SU-DHL-6 (cell line): Measurements from ENCODE around the gene PRKAR2B.

ENCODE experiments used
- H2AFZ ChIP-seq: fragments of 200-600 bp; sonication (generic); 2 replicates; pipeline ENCODE4 v1.6.1; 2014; ENCODE audit warnings: low read depth, mild to moderate bottlenecking, moderate library complexity, mixed read lengths, antibody characterized with exemption, low read length; ENCODE audit not compliant: severe bottlenecking
- H3F3A ChIP-seq: fragments of 200-600 bp; shearing (Covaris generic); 2 replicates; pipeline ENCODE4 v1.6.0; 2016; ENCODE audit warnings: antibody characterized with exemption, mild to moderate bottlenecking; ENCODE audit not compliant: insufficient read depth
- H3K27ac ChIP-seq: fragments of 200-600 bp; sonication (generic); 2 replicates; pipeline ENCODE4 v1.5.1; 2016; ENCODE audit warnings: low read depth, mild to moderate bottlenecking, low read length, moderate library complexity, mixed read lengths
- H3K27me3 ChIP-seq: fragments of 200-600 bp; sonication (generic), shearing (Covaris generic); 2 replicates; pipeline ENCODE4 v1.6.0; 2014; ENCODE audit warnings: mild to moderate bottlenecking, low read length
- H3K36me3 ChIP-seq: fragments of 200-600 bp; sonication (generic); 2 replicates; pipeline ENCODE4 v1.6.1; 2014; ENCODE audit warnings: mild to moderate bottlenecking, low read length, mixed read lengths
- H3K4me2 ChIP-seq: fragments of 300-600, 200-600 bp; shearing (Covaris generic), sonication (generic); 2 replicates; pipeline ENCODE4 v1.6.0; 2014; ENCODE audit warnings: low read length, low read depth, mild to moderate bottlenecking; ENCODE audit not compliant: poor library complexity, severe bottlenecking
- H3K4me3 ChIP-seq: fragments of 200-600 bp; sonication (generic); 2 replicates; pipeline ENCODE4 v1.5.1; 2014; ENCODE audit warnings: antibody characterized with exemption, low read length, mild to moderate bottlenecking, mixed read lengths; ENCODE audit not compliant: insufficient read depth, poor library complexity, severe bottlenecking
- H3K79me2 ChIP-seq: fragments of 200-600 bp; sonication (generic); 2 replicates; pipeline ENCODE4 v1.6.1; 2014; ENCODE audit warnings: mild to moderate bottlenecking, low read length, moderate library complexity; ENCODE audit not compliant: insufficient read depth
- H3K9ac ChIP-seq: fragments of 200-600 bp; sonication (generic); 2 replicates; pipeline ENCODE4 v1.7.0; 2014; ENCODE audit warnings: mild to moderate bottlenecking, low read length
- H3K9me2 ChIP-seq: fragments of 200-600 bp; sonication (generic); replicated peaks from 2 replicates; pipeline ENCODE4 v1.6.1; 2014; ENCODE audit warnings: low read length; ENCODE audit not compliant: insufficient read depth
- H3K9me3 ChIP-seq: fragments of 200-600 bp; sonication (generic); 2 replicates; pipeline ENCODE4 v1.6.1; 2014; ENCODE audit warnings: low read length, mixed read lengths; ENCODE audit not compliant: insufficient read depth
- H4K20me1 ChIP-seq: fragments of 200-600 bp; sonication (generic); 2 replicates; pipeline ENCODE4 v1.6.1; 2014; ENCODE audit warnings: low read depth, mild to moderate bottlenecking, antibody characterized with exemption, low read length, moderate library complexity, mixed read lengths
- CTCF ChIP-seq: fragments of 200-600 bp; sonication (generic); IDR thresholded peaks from one replicate; pipeline ENCODE4 v1.5.1; 2017; ENCODE audit warnings: antibody characterized with exemption, mild to moderate bottlenecking, low read length, moderate library complexity; ENCODE audit not compliant: insufficient read depth, poor library complexity, severe bottlenecking
- EZH2phosphoT487 ChIP-seq: fragments of 200-600 bp; sonication (generic), shearing (Covaris generic); conservative IDR thresholded peaks from 2 replicates; pipeline ENCODE4 v1.6.1; 2018; ENCODE audit warnings: mild to moderate bottlenecking, antibody characterized with exemption, low read length, moderate library complexity, mixed read lengths

Gene PRKAR2B

GRCh38 chr7:107208563-107208962 lies 164.1 kb downstream of the PRKAR2B start:
- Histone ChIP-seq H3K4me3 (no peak overlapping the region), H3F3A (no peaks in the 10 kb centered on the region), H3K79me2 (no peaks in the 10 kb centered on the region), H3K9me2 (no peaks in the 10 kb centered on the region), H3K36me3 (no peaks in the 10 kb centered on the region), H3K9ac (no peak overlapping the region), H3K27me3 (no peaks in the 10 kb centered on the region), H3K9me3 (no peaks in the 10 kb centered on the region), H4K20me1 (no peaks in the 10 kb centered on the region), H3K4me2 (no peak overlapping the region), H2AFZ (no peak overlapping the region), H3K27ac (no peak overlapping the region)
- TF ChIP-seq EZH2phosphoT487 (no peak), CTCF (no peak)

- no peaks in the 10 kb centered on the region for H4K20me1 ChIP-seq
- no peaks in the 10 kb centered on the region for H3F3A ChIP-seq
- H3K4me2 ChIP-seq = no peak overlapping the region
- TF ChIP-seq CTCF (no peak), EZH2phosphoT487 (no peak)
- no peak overlapping the region for H3K27ac ChIP-seq
- H3K4me3 ChIP-seq = no peak overlapping the region
- no peak overlapping the region for H3K9ac ChIP-seq
- H3K36me3 ChIP-seq = no peaks in the 10 kb centered on the region
- no peak overlapping the region for H2AFZ ChIP-seq
- no peaks in the 10 kb centered on the region for H3K27me3 ChIP-seq
- no peaks in the 10 kb centered on the region for H3K9me2 ChIP-seq
- no peaks in the 10 kb centered on the region for H3K79me2 ChIP-seq
- H3K9me3 ChIP-seq = no peaks in the 10 kb centered on the region
Measured at GRCh38 chr7:107209565-107209964, 165.1 kb downstream of the PRKAR2B start.

GRCh38 chr7:107210400-107210799 lies 165.9 kb downstream of the PRKAR2B start:
- Histone ChIP-seq H3K9me3 (no peaks in the 10 kb centered on the region), H3K9me2 (no peaks in the 10 kb centered on the region), H3K27ac (no peak overlapping the region), H3K36me3 (no peaks in the 10 kb centered on the region), H3K27me3 (no peaks in the 10 kb centered on the region), H3K79me2 (no peaks in the 10 kb centered on the region), H3K9ac (no peak overlapping the region), H3K4me2 (no peak overlapping the region), H3F3A (no peaks in the 10 kb centered on the region), H4K20me1 (no peaks in the 10 kb centered on the region), H2AFZ (no peak overlapping the region), H3K4me3 (no peak overlapping the region)
- TF ChIP-seq CTCF = no peak
- no peak for TF ChIP-seq EZH2phosphoT487
